Hepatocyte (in vitro differentiated cells): ENCODE measurements around the gene NXPH4. TPM values are rescaled to one million over a fixed set of nuclear protein-coding genes. Genes with fewer than 3 reads are reported as not detected.

ENCODE experiments used
- DNase-seq: peaks from one replicate; pipeline ENCODE4 v3.0.0-alpha.2; 2016; ENCODE audit warnings: low spot score
- H2AFZ ChIP-seq: fragments of 200-600 bp; sonication (generic); 2 replicates; pipeline ENCODE4 v1.6.0; 2016; ENCODE audit warnings: antibody characterized with exemption, mild to moderate bottlenecking
- H3K27ac ChIP-seq: fragments of 200-600 bp; sonication (generic); 2 replicates; pipeline ENCODE4 v1.5.1; 2016; ENCODE audit warnings: mild to moderate bottlenecking
- H3K27me3 ChIP-seq: fragments of 200-600 bp; sonication (generic); 2 replicates; pipeline ENCODE4 v1.6.1; 2016
- H3K36me3 ChIP-seq: fragments of 200-600 bp; sonication (generic); replicated peaks from 2 replicates; pipeline ENCODE4 v1.5.1; 2016; ENCODE audit warnings: low read depth; ENCODE audit not compliant: insufficient read depth
- H3K4me1 ChIP-seq: fragments of 200-600 bp; sonication (generic); 2 replicates; pipeline ENCODE4 v1.5.1; 2016; ENCODE audit warnings: mild to moderate bottlenecking, moderate library complexity; ENCODE audit not compliant: insufficient read depth
- H3K4me2 ChIP-seq: fragments of 200-600 bp; sonication (generic); 2 replicates; pipeline ENCODE4 v1.6.0; 2016
- H3K4me3 ChIP-seq: fragments of 200-600 bp; sonication (generic); 2 replicates; pipeline ENCODE4 v1.5.1; 2016; ENCODE audit warnings: mild to moderate bottlenecking
- H3K79me2 ChIP-seq: fragments of 200-600 bp; sonication (generic); 2 replicates; pipeline ENCODE4 v1.6.0; 2017; ENCODE audit warnings: mild to moderate bottlenecking
- H3K9me2 ChIP-seq: fragments of 200-600 bp; sonication (generic); replicated peaks from 2 replicates; pipeline ENCODE4 v1.6.0; 2017; ENCODE audit warnings: mild to moderate bottlenecking; ENCODE audit not compliant: insufficient read depth
- H3K9me3 ChIP-seq: fragments of 200-600 bp; sonication (generic); 2 replicates; pipeline ENCODE4 v1.5.1; 2016; ENCODE audit warnings: low read depth, mild to moderate bottlenecking
- H4K20me1 ChIP-seq: fragments of 200-600 bp; sonication (generic); 2 replicates; pipeline ENCODE4 v1.6.0; 2016; ENCODE audit warnings: mild to moderate bottlenecking; ENCODE audit not compliant: insufficient read depth, poor library complexity, severe bottlenecking
- EZH2 ChIP-seq: fragments of 200-600 bp; sonication (generic); IDR thresholded peaks from 2 replicates; pipeline ENCODE4 v1.6.1; 2016; ENCODE audit warnings: antibody characterized with exemption, mild to moderate bottlenecking, borderline replicate concordance
- EZH2phosphoT487 ChIP-seq: fragments of 200-600 bp; sonication (generic); IDR thresholded peaks from one replicate; pipeline ENCODE4 v1.6.1; 2018; ENCODE audit warnings: antibody characterized with exemption, mild to moderate bottlenecking, low read depth, moderate library complexity; ENCODE audit not compliant: unreplicated experiment, severe bottlenecking
- WGBS: methylation state at CpG from one replicate; pipeline ENCODE4 v1.1.6; 2016; ENCODE audit warnings: low lambda C conversion rate; ENCODE audit errors: missing lambda C conversion rate; 5-methylcytosine and 5-hydroxymethylcytosine counted together
- polyA plus RNA-seq: library from polyadenylated mRNA; unstranded; fragments of >200 nt; fragmentation: Nextera tagmentation; extraction: Ambion mirVana; gene quantifications from 2 replicates; pipeline ENCODE4 v1.2.1, GENCODE V29; 2016
- total RNA-seq: library from RNA; depleted of rRNA; stranded (reverse); fragments of >200 nt; gene quantifications from 2 replicates; pipeline ENCODE4 v1.2.3, GENCODE V29; 2014
- TF ChIP-seq, protein P1 (sequence below): fragments of 200-600 bp; sonication (generic); IDR thresholded peaks from 2 replicates; pipeline ENCODE4 v1.5.1; 2016; ENCODE audit warnings: antibody characterized with exemption, mild to moderate bottlenecking; ENCODE audit not compliant: poor library complexity

Gene NXPH4
- total and polyA plus RNA-seq, 2 experiments from 2014 or later = 1.1 to 3.3 TPM

DNA sequence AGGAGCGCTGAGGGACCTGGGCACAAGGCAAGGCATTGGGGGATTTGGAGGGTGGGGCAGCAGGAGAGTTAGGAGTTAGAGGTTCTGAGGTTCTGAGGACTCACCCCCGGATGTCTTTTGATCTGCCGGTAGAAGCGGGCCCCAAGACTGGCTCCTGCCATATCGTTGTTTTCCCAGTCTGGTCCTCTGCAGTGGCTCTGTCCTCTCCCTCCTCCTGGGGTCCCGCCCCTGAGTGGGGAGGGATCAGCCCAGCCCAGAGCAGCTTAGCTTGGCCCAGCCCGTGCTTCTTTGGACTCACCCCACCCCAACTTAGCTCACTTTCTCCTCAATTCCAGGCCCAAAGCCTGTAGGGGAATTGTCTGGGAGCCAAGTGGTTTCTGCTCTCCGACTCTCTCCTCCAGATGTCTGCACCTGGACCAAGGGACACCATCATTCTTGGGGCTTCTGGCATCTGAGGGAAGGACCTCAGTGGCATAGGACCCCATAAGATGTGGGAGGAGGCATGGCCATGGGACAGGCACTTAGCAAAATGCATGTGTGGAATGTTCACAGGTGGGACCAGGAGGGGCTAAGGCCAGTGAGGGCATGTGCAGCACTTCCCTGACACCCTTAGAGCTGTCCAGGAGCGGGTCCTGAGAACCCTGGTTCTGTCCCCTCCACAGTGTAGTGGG, 20.5 kb downstream of the NXPH4 start:
- Histone ChIP-seq H3K27me3 (peaks cover 66% of the 10 kb centered on the region), H3K4me2 (peak overlapping the region; percentile 100), H3K9me2 (no peaks in the 10 kb centered on the region), H2AFZ (no peak overlapping the region), H4K20me1 (peaks cover 2% of the 10 kb centered on the region), H3K27ac (no peak overlapping the region), H3K4me1 (peaks cover 41% of the 10 kb centered on the region), H3K36me3 (no peaks in the 10 kb centered on the region), H3K79me2 (no peaks in the 10 kb centered on the region), H3K9me3 (no peaks in the 10 kb centered on the region), H3K4me3 (no peak overlapping the region)
- WGBS = 47% methylated on average over 9 of the region's 9 CpGs
- TF ChIP-seq EZH2phosphoT487 = no peak
- no peak for TF ChIP-seq EZH2
- TF ChIP-seq, protein P1, sequence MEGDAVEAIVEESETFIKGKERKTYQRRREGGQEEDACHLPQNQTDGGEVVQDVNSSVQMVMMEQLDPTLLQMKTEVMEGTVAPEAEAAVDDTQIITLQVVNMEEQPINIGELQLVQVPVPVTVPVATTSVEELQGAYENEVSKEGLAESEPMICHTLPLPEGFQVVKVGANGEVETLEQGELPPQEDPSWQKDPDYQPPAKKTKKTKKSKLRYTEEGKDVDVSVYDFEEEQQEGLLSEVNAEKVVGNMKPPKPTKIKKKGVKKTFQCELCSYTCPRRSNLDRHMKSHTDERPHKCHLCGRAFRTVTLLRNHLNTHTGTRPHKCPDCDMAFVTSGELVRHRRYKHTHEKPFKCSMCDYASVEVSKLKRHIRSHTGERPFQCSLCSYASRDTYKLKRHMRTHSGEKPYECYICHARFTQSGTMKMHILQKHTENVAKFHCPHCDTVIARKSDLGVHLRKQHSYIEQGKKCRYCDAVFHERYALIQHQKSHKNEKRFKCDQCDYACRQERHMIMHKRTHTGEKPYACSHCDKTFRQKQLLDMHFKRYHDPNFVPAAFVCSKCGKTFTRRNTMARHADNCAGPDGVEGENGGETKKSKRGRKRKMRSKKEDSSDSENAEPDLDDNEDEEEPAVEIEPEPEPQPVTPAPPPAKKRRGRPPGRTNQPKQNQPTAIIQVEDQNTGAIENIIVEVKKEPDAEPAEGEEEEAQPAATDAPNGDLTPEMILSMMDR = no peak
- no peak for DNase-seq

DNA sequence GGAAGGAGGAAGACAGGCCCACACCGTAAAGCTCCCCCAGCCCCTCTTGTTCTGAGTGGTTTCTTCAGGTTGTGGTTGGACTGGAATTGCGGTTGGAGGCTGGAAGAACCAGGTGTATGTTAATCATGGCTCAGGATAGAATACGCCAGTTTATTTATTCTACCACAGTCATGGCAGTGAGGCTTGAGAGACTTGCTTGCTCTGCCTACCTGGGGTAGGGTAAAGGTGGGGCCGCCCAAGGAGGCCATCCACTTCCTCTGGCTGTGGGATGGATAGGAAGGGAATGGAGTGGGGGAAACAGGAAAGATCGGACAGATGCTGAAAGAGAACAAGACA, 21.0 kb downstream of the NXPH4 start:
- Histone ChIP-seq H3K27ac (no peak overlapping the region), H3K4me2 (peak overlapping the region; percentile 100), H3K27me3 (peaks cover 71% of the 10 kb centered on the region), H3K4me1 (peaks cover 45% of the 10 kb centered on the region), H3K9me3 (no peaks in the 10 kb centered on the region), H2AFZ (no peak overlapping the region), H3K79me2 (no peaks in the 10 kb centered on the region), H3K36me3 (no peaks in the 10 kb centered on the region), H3K4me3 (no peak overlapping the region), H3K9me2 (no peaks in the 10 kb centered on the region), H4K20me1 (peaks cover 5% of the 10 kb centered on the region)
- 47% methylated on average over 5 of the region's 5 CpGs for WGBS
- DNase-seq = no peak
- TF ChIP-seq EZH2phosphoT487 (no peak), EZH2 (no peak)
- TF ChIP-seq, protein P1 = no peak

DNA sequence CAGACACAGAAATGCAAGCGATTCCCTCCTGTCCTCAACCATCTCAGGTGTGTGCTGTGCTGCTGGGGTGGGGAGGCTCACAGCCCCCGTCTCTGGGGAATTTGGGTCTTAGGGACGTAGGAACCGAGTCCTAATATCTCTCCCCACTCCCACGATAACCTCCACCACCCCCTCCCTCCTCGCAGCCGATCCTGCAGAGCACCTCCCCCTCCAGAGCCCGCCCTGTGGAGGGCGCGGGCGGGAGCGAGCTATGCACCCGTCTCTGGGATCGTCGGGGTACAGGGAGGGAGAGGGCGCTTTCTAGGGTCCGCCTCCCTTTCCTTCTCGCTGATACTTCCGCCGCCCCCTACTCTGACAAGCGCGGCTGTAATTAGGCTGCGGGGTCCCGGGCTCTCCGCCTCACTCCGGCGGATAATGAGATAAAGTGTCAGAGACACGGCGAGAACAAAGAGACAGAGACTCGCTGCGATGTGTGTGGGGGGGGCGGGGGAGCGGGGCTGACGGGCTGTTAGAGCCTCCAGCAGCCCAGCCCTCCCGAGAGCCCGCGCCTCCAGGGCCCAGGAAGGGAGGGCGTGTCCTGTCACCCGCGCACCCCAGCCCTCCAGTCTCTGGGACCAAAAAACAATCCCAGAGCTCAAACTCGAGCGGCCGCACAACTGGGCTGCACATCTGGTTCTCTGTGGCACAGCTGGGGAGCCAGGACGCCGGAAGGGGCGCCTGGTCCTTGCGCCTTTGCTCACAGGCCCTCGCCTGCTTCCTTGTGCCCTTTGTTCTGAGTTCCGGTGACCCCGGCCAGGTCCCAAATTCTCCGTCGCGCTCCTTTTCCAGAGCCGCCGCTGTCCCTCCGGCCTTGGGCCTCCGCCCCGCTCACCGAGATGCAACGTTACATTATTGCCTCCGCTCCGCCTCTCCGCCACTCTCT, 21.6 kb downstream of the NXPH4 start:
- no peaks in the 10 kb centered on the region for H3K36me3 ChIP-seq
- peaks cover 5% of the 10 kb centered on the region for H4K20me1 ChIP-seq
- peaks cover 52% of the 10 kb centered on the region for H3K4me1 ChIP-seq
- DNase-seq = no peak
- TF ChIP-seq EZH2 (peak; percentile 64), EZH2phosphoT487 (no peak)
- TF ChIP-seq, protein P1 = no peak
- no peaks in the 10 kb centered on the region for H3K79me2 ChIP-seq
- no peak overlapping the region for H3K27ac ChIP-seq
- H3K27me3 ChIP-seq = peaks cover 77% of the 10 kb centered on the region
- no peaks in the 10 kb centered on the region for H3K9me3 ChIP-seq
- H3K4me3 ChIP-seq = peak overlapping the region; percentile 11
- H3K4me2 ChIP-seq = peak overlapping the region; percentile 100
- no peaks in the 10 kb centered on the region for H3K9me2 ChIP-seq
- 3% methylated on average over 52 of the region's 63 CpGs for WGBS
- H2AFZ ChIP-seq = peak overlapping the region; percentile 47
